DMS114 treated with DMSO at 0.1 percent for 48 hours (cell line): ENCODE results near the gene ERP44.
"Not testable (repeated sequence)": the region's sequence is repeated elsewhere in the genome, so short reads cannot be mapped to it uniquely, and the experiment has no call there.

Source experiments
- DNase-seq: peaks from one replicate; lab custom pipeline; 2025; ENCODE audit not compliant: unreplicated experiment; lab: John Stamatoyannopoulos, UW

Gene ERP44

DNA sequence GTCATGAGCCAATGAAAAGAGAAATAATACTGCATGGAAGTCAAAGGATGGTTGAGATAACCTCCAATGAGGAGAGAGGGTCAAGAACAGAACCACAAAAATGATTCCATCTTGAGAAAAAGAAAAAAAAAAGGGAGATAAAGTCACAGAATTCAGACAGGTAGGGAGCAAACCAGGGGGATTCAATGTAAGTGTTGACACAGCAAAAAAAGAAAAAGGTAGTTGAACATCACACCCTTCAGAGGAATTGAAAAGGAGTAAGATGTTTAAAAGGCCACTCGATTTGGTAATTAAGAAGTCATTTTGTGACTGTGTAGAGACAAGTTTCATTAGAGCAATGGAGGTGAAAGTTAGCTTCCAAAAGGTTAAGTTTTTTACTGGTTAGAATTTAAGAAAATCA, 79.3 kb downstream of the ERP44 start:
- no peak for DNase-seq

DNA sequence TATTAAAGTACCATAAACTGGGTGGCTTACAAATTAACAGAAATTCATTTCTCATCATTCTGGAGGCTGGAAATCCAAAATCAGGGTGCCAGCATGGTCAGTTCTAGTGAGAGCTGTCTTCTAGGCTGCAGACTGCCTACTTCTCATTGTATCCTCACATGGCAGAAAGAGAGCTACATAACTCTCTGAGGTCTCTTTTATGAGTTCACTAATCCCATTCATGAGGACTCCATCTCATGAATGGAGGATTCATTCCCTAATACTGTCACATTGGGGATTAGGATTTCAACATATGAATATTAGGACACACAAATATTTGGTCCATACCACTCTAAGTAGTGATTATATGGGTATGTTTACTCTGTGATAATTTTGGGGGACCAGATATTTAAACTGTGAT, 84.0 kb downstream of the ERP44 start:
- DNase-seq: no peak

DNA sequence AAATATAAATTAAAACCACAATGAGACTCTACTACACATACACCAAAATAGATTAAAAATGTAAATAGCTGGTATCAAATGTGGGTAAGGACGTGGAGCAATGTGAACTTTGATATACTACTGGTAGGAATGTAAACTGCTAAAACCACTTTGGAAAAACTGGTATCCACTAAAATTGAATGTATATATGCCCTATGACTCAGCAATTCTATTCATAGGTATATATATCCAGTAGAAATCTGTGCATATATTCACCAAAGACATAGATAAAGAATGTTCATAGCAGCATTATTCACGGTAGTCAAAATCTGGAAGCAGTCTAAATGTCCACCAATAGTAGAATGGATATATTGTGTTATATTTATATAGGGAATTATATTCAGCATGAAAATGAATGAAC, 85.2 kb downstream of the ERP44 start:
- no peak for DNase-seq

DNA sequence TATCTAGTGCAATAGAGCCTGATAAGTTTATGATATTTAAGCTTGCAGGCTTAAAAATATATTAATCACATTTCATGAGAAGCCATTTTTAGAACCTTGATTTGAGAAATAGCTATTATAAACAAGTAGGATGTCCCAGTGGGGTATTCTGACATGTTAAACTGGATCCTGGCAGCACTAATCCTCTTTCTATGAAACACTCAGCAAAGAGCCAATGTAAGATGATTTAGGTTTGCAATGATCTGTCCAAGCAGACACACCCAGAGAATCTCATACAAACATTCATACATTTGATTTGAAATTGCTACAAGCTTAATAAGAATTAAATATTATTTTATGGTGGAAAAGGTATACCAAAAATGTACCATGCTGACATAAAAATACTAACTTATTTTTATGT, 86.5 kb downstream of the ERP44 start:
- DNase-seq: no peak

- peak; percentile 43 for DNase-seq
Measured at GRCh38 chr9:100011062-100011681, 87.6 kb downstream of the ERP44 start.

DNA sequence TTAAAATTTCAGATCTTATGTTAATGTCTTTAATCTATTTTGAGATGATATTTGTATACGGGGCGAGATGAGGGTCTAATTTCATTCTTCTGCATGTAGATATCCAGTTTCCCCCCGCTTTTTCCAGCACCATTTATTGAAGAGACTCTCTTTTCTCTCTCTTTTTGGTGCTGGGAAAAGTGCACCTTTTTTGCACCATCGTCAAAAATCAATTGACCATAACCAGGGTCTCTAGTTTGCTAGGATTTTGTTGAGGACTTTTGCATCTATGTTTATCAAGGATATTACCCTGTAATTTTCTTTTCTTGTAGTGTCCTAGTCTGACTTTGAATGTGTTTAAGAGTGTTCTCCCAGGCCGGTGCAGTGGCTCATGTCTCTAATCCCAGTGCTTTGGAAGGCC, 99.0 kb downstream of the ERP44 start:
- DNase-seq: no peak

- no peak for DNase-seq
Measured at GRCh38 chr9:99998866-99999265, 99.9 kb downstream of the ERP44 start.

- DNase-seq: no peak
Measured at GRCh38 chr9:99998266-99998665, 100.5 kb downstream of the ERP44 start.

DNA sequence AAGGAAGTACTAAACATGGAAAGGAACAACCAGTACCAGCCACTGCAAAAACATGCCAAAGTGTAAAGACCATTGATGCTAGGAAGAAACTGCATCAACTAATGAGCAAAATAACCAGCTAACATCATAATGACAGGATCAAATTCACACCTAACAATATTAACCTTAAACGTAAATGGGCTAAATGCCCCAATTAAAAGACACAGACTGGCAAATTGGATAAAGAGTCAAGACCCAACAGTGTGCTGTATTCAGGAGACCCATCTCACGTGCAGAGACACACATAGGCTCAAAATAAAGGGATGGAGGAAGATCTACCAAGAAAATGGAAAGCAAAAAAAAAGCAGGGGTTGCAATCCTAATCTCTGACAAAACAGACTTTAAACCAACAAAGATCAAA, 108.3 kb downstream of the ERP44 start:
- DNase-seq: not testable (repeated sequence)

- no peak for DNase-seq
Measured at GRCh38 chr9:99986642-99987041, 112.2 kb downstream of the ERP44 start.

GRCh38 chr9:99980598-99980997, 118.2 kb downstream of the ERP44 start:
- no peak for DNase-seq

GRCh38 chr9:99978221-99978620, 120.6 kb downstream of the ERP44 start:
- no peak for DNase-seq

DNA sequence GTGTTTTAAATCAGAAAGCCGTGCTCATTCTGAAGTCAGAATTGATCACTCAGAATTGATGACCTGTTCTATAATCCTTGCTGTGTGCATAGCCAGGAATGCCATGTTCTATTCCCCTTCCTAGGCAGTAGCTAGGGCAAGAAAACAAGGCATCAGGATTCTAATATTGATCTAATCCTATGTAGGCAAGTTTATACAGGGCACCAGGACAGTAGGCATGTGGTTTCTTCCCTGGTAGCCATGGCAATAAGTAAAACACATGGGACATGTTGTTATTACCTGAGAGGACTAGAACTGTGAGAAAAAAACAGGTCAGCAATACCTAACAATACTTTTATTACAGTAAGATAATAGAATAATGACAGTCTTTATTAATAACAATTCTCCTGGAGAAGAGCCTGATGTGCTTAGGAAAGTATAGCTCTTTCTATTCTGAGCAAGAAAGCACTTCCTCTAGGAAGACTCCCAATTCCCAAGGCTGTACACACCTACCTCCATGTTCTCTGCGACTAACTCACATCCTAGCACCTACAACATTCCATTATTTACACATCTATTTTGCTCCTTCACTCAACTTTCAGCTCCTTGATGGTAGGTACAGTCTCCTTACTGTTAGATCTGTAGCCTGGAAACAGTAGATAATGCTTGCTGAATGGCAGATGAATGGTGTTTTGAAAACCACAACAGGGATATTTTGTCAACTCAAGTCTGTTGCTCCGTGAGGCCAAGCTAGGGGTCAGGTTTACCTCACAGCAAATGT, 121.6 kb downstream of the ERP44 start:
- DNase-seq: no peak

GRCh38 chr9:99973455-99973854, 125.3 kb downstream of the ERP44 start:
- no peak for DNase-seq

GRCh38 chr9:99971410-99971809, 127.4 kb downstream of the ERP44 start:
- no peak for DNase-seq

- DNase-seq: no peak
Measured at GRCh38 chr9:99970481-99970880, 128.3 kb downstream of the ERP44 start.

DNA sequence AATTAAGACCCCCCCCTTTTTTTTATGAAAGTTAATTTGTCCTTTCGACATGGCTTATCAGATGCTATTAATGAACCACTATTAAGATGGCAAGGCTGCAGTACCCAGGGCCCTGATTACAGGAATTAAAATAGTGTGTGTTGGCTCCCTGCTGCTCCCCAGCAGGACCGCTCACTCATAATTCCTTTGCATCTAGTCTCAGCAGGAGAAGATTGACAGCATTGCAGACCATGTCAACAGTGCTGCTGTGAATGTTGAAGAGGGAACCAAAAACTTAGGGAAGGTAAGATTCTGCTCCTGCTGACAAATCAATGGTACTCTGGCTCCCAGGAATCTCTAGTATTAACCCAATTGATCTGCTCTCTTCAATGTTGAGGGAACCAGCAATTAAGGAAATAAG, 131.3 kb downstream of the ERP44 start:
- DNase-seq: no peak

DNA sequence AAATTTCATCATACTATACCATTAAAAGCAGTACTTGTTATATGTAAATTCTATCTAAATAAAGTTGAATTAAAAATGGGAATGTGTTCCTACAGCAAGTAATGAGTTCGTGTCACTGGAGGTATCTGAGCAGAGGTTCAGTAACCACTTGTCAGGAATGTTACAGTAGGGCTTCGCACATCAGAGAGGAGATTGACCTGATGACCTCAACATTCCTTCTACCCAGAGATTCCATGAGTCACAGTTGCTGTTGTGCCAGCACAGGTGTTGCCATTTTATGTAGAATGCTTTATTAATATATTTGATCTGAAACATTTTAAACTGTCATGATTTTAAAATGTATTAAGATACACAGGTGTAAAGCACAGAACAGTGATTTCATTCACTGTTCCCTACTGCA, 132.1 kb downstream of the ERP44 start:
- DNase-seq: no peak

DNA sequence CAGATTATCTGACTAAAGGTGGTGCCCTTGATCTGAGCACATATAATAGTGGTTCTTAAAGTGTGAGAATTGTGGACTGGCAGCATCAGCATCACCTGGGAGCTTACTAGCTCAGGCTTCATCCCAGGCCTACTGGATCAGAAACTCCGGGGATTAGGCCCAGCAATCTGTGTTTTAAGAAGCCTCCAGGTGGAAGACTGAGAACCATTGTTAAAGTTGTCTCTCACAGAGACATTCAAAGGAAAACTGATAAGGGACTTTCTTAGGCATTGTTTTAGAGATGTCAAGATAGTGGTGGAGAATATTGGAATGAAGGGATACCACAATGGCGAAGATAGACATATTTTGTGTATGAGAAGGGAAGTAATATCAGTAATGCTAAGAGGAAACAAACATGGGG, 132.8 kb downstream of the ERP44 start:
- DNase-seq: no peak

DNA sequence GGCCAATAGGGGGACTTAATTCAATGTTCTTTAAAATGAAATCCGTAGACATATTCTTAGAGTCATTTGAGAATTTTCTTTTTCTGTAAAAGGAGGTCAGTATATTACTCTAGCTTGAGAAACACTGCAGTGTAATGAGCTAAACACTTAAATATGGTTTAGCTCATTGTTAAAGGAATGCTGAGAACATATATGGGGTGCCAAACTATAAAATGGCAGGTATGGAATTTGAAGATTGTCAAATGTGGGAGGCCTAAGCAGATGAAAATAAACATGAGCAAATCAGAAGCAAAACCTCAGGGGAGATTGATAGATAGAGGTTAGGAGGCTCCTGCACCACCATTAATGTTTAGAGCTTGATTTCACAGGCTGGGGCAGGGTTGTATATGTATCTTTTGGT, 134.5 kb downstream of the ERP44 start:
- DNase-seq: no peak

DNA sequence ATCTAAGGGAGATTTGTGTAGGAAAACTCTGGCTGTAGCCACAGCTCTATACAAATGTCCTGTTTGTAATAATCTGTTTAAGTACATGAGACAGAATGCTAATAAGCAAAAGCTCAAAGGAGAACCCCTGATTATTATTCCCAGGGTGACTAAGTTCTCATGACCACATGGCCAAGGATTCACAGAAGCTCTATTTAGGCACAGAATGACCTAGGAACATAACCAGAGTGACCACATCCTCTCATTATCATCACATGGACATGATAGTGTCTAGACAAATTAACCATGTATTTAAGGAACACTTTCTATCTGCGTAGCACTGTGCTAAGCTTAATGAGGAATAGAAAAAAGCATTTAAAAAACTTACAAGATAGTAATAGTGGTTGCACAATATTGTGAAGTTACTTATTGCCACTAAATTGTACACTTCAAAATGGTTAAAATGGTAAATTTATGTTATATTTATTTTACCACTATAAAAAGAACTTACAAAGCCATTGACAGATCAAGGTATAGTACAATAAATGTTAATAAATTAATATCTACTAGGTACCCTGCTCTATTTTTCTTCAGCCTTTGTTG, 136.0 kb downstream of the ERP44 start:
- DNase-seq: no peak

- DNase-seq: no peak
Measured at GRCh38 chr9:99955606-99956005, 143.2 kb downstream of the ERP44 start.

GRCh38 chr9:99954819-99955218, 144.0 kb downstream of the ERP44 start:
- DNase-seq: no peak
